ENCODE measurements around the gene PRKG1.
"Not testable (repeated sequence)": the region's sequence is repeated elsewhere in the genome, so short reads cannot be mapped to it uniquely, and the experiment has no call there.

The PRKG1 gene

DNA sequence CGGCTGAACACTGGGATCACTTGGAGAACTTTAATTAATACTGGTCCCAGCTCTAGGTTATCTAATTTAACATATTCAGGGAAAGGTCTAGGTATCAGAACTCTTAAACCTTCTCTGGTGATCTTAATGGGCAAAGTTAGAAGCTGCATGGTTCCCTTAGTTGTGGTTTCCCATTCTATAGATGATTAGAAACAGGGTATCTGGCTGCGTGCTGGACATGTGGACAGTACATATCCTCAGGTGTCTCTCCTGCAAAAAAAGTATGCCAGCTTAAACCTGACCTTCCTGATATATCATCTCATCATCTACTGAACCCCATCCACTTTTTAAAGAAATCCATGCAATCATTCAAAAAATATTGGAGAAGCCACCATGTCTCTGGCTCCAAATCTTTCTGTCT, 955.3 kb downstream of the PRKG1 start:
- H3K9me3 ChIP-seq (ENCODE audit: severe bottlenecking): no peaks in the 10 kb centered on the region
- TF ChIP-seq, protein P1, sequence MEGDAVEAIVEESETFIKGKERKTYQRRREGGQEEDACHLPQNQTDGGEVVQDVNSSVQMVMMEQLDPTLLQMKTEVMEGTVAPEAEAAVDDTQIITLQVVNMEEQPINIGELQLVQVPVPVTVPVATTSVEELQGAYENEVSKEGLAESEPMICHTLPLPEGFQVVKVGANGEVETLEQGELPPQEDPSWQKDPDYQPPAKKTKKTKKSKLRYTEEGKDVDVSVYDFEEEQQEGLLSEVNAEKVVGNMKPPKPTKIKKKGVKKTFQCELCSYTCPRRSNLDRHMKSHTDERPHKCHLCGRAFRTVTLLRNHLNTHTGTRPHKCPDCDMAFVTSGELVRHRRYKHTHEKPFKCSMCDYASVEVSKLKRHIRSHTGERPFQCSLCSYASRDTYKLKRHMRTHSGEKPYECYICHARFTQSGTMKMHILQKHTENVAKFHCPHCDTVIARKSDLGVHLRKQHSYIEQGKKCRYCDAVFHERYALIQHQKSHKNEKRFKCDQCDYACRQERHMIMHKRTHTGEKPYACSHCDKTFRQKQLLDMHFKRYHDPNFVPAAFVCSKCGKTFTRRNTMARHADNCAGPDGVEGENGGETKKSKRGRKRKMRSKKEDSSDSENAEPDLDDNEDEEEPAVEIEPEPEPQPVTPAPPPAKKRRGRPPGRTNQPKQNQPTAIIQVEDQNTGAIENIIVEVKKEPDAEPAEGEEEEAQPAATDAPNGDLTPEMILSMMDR (IDR thresholded peaks at IDR 0.05; ENCODE audit: low read depth, low read length): no peak
- no peaks in the 10 kb centered on the region for H3K36me3 ChIP-seq
- H3K4me3 ChIP-seq (ENCODE audit: low read depth, low read length): no peak overlapping the region
- no peaks in the 10 kb centered on the region for H3K27me3 ChIP-seq (ENCODE audit: insufficient read depth, low read depth, severe bottlenecking)
- no peak overlapping the region for H3K27ac ChIP-seq
- no peak for DNase-seq

DNA sequence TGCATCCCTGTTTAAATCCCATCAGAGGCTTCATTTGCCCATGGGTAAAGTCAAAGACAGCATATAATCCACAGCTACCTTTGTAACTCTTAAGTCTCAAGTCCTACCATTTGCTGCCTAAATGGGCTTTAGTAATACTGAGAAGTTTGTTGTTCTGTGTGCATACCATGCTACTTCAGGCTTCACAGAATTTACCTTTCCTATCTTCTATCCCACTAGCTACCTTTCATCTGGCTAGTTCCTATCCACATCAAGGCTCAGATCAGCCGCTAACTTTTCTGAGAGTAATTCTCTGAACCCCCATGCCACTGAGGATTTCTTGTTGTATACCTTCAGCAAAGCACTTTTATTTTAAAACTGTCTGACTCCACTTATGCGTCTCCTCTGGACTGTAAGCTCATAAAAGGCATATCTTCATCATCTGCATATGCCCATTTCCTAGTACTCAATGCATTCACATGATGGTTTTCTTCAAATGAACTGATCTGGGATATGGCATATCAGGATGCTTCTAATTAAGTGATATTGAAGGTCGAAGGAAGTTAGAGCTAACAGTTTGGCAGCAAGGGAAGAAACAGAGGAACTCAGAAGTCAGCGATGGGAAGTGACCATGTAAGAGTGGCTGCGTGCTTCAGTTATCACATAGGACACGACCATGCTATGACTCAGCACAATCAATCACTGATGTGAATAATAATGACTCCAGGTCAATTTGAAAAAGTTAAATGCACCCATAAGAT, 955.9 kb downstream of the PRKG1 start:
- no peak for DNase-seq
- Histone ChIP-seq H3K27ac (no peak overlapping the region), H3K27me3 (ENCODE audit: insufficient read depth, low read depth, severe bottlenecking) (no peaks in the 10 kb centered on the region), H3K36me3 (no peaks in the 10 kb centered on the region), H3K9me3 (ENCODE audit: severe bottlenecking) (no peaks in the 10 kb centered on the region), H3K4me3 (ENCODE audit: low read depth, low read length) (no peak overlapping the region)
- TF ChIP-seq, protein P1 (IDR thresholded peaks at IDR 0.05; ENCODE audit: low read depth, low read length): no peak

DNA sequence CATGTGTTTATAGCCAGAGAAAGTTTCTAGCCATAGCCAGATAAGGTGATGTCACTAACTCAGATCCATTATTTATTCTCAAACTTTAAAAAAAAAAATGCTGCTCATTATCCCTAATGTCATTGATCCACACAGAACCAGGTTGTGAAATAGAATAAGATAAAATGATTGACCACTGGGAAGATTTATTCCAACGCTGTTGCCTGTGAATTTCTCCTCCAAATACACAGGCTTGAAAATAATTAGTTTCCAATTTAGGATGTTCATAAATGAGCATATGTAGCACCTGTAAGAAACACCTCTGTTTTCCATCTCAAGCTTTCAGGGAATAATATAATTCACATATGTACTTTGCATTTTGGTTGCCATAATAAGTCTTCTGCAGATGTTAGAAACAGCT, 956.7 kb downstream of the PRKG1 start:
- no peaks in the 10 kb centered on the region for H3K27me3 ChIP-seq (ENCODE audit: insufficient read depth, low read depth, severe bottlenecking)
- no peak overlapping the region for H3K27ac ChIP-seq
- no peak overlapping the region for H3K4me3 ChIP-seq (ENCODE audit: low read depth, low read length)
- TF ChIP-seq, protein P1 (IDR thresholded peaks at IDR 0.05; ENCODE audit: low read depth, low read length): no peak
- no peak for DNase-seq
- no peaks in the 10 kb centered on the region for H3K36me3 ChIP-seq
- H3K9me3 ChIP-seq (ENCODE audit: severe bottlenecking): no peaks in the 10 kb centered on the region

DNA sequence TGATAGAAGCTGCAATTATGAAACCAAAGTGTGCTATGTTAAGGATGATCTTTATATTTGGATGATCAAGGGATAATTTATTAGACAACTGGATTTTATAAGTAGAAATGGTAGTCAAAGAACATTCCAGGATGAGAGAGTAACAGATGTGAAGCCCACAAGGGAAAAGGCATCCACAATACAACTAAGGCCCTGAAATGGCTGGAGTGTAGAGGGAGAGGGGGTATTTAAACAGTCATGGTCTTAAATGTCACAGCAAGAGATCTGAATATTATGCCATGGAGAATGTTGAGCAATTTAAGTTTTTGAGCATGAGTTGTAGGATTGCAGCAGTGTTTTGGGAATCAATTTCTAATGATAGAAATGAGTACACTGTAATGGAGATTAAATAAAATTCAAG, 957.5 kb downstream of the PRKG1 start:
- Histone ChIP-seq H3K27me3 (ENCODE audit: insufficient read depth, low read depth, severe bottlenecking) (no peaks in the 10 kb centered on the region), H3K27ac (no peak overlapping the region), H3K36me3 (no peaks in the 10 kb centered on the region), H3K9me3 (ENCODE audit: severe bottlenecking) (no peaks in the 10 kb centered on the region), H3K4me3 (ENCODE audit: low read depth, low read length) (no peak overlapping the region)
- no peak for DNase-seq
- TF ChIP-seq, protein P1 (IDR thresholded peaks at IDR 0.05; ENCODE audit: low read depth, low read length): no peak

DNA sequence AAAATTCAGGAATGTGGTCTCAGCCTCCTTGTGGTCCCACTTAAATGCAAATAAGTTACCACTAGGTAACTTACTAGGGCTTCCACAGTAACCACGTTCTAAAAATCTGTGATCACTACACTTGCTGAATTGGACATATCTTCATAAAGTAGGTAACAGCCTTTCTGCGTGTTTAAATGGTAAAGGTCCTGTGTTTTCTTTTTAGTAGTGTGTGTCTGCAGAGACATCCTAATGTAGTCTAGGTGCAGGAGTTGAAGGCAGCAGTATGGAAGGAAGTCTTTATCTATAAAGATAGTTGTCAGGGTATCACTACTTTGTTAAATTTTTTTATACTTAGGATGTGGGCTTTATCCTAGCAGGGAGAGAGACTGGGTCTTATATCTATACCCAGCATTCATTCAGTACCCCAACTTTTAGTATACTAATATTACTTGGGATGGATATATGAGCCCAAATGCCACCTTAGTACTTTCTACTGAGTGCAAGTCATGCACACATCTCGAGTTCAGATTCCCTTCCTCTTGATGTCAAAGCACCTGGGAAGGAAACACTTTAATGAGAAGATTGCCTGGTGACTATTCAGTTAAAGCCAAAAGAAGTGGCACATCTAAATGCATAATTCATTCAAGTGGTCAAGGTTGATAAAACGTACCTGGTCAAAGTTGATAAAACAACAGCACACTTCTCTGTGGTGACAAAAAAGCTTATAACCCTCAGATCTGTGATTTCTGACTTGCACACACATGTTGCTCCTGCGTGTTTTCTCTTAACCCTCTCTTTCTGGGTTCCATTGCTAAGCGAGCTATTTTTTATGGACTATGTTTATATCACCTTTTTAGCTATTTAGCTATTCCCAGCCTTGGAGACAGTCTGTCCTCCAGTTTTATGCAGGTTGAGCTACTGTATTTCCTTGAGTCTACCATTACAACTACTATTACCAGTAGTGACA, 958.7 kb downstream of the PRKG1 start:
- Histone ChIP-seq H3K36me3 (no peaks in the 10 kb centered on the region), H3K9me3 (ENCODE audit: severe bottlenecking) (no peaks in the 10 kb centered on the region), H3K27ac (no peak overlapping the region), H3K27me3 (ENCODE audit: insufficient read depth, low read depth, severe bottlenecking) (no peaks in the 10 kb centered on the region), H3K4me3 (ENCODE audit: low read depth, low read length) (no peak overlapping the region)
- TF ChIP-seq, protein P1 (IDR thresholded peaks at IDR 0.05; ENCODE audit: low read depth, low read length): no peak
- no peak for DNase-seq

DNA sequence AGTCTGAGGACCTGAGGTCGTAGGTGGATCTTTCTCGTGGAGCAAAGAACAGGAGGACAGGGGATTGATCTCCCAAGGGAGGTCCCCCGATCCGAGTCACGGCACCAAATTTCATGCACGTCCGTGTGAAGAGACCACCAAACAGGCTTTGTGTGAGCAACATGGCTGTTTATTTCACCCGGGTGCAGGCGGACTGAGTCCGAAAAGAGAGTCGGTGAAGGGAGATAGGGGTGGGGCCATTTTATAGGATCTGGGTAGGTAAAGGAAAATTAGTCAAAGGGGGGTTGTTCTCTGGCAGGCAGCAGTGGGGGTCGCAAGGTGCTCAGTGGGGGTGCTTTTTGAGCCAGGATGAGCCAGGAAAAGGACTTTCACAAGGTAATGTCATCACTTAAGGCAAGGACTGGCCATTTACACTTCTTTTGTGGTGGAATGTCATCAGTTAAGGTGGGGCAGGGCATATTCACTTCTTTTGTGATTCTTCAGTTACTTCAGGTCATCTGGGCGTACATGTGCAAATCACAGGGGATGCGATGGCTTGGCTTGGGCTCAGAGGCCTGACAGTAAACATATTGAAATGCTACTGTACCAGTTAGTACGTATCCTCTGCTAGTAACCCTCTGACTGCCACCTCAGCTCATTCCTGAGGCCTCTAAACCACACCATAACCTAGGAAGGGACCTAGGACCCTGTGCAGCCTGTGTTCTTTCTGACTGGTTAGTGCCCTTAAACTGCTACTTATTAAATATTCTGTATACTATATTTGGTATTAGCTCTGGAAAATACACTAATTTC, 964.9 kb downstream of the PRKG1 start:
- H3K36me3 ChIP-seq; H3K4me3 ChIP-seq (ENCODE audit: low read depth, low read length); DNase-seq; H3K9me3 ChIP-seq (ENCODE audit: severe bottlenecking); H3K27ac ChIP-seq; H3K27me3 ChIP-seq (ENCODE audit: insufficient read depth, low read depth, severe bottlenecking): not testable (repeated sequence)

Data from WERI-Rb-1 (cell line).